ENCODE measurements around the gene RNF208. TPM values are rescaled to one million over a fixed set of nuclear protein-coding genes. Genes with fewer than 3 reads are reported as not detected.
"Not testable (repeated sequence)": the region's sequence is repeated elsewhere in the genome, so short reads cannot be mapped to it uniquely, and the experiment has no call there.

The RNF208 gene
- total RNA-seq, 1 donor from 2014 or later, result not detected

DNA sequence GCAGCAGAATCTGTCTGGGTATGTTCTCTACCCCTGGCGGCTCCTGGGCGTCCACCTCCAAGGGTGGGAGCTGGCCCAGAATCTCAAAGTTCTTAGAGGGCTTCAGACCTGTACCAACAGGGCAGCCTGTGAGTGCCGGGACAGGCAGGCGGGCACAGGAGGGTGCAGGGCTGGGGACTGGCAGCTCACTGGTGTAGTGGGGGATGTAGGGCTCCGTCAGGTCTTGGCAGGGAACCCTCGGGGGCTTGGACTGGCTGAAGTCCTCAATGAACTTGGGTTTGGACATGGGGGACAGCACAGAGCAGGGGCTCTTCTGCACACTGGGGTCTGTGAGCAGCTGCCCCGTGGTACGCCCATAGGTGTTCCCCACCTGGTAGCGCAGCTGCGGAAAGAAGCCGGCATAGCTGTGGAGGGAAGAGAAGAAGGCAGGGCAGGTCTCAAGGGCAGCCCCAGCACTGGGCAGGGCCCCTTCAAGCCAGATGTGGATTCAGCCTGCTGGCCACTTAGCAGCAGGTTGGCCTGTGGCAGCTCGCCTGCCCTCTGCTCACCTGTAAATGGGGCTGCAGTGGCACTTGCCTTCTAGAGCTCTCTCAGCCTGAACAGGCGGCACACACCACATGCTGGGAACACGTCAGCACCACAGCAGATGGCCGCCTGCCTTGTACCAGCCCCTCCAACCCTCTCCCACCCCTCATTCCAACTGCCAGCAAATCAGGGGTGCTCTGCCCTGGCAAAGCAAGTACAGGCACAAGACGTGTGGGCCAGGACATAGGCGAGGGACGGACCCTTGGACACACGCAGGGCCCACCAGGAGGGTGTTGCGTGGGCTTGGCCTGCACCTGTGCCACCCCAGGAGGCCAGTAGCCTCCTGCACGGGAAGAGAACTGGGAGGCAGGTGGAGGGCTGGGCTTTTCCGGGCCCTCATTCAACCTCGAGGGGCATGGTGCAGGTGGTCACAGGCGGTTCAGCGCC, 23.7 kb upstream of the RNF208 start:
- no peak overlapping the region for H3K27ac ChIP-seq (ENCODE audit: low read depth, low read length)
- H3K36me3 ChIP-seq (ENCODE audit: control insufficient read depth in 3 of 3, insufficient read depth in 3 of 3, low read length in 3 of 3), result peaks cover 18 to 24% (median 20%) of the 10 kb centered on the region in 3 donors
- no peaks in the 10 kb centered on the region for H3K9me3 ChIP-seq (ENCODE audit: control insufficient read depth in 3 of 3, low read length in 3 of 3)
- H3K4me1 ChIP-seq (ENCODE audit: control insufficient read depth in 3 of 3, insufficient read depth in 3 of 3, low read length in 3 of 3), result peaks cover 31 to 65% (median 54%) of the 10 kb centered on the region in 3 donors
- peak overlapping the region in 1 of 3 donors; percentile 25 for H3K9ac ChIP-seq (ENCODE audit: low read depth in 1 of 3, low read length in 3 of 3)
- no peak overlapping the region for H3K4me3 ChIP-seq (ENCODE audit: low read length in 3 of 3)
- H3K27me3 ChIP-seq (ENCODE audit: control insufficient read depth in 3 of 3, insufficient read depth in 3 of 3, low read length in 3 of 3), result peaks cover 0 to 2% (median 0%) of the 10 kb centered on the region in 3 donors

DNA sequence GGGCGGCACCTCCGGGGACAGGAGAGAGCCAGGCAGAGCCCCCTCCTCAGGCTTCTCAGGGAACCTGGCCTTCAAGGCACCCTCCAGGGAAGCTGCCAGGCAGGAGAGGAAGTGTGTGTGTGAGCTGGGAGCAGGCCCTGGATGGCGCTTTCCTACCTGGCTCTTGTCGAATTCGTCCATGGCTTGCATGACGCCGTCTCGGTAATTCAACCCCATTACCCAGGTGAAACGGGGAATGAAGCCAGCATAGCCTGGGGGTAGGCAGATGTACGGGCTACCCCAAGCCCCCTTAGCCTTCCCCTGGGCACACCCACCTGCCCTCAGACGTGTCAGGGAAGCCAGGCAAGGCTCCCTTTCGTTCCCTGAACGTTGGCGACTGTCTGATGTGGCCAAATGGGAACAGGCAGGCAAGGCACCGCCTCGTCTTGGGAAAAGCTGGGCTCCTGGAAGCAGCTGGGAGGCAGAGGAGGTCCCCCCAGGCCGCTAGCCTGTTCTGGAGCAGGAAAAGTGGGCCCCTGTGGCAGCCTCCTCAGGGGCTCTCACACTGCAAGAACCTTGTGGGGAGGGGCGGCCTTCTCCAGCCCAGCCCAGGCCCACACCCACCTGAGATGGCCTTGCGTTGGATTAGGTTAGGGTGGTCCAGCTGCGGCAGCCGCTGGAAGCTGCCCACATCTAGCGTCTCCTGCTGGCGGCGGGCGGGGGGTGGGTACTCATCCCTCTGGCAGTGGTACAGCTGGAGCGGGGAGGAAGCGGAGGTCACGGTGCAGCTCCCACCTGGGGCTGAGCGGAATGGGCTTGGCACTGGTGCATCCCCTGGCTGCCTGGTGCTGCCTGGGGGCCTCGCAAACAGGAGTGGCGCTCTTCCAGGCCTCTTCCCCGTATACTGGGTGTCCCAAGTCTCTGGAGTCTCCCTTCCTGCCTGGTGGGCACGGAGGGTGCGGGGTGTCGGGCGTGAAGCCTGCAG, 22.7 kb upstream of the RNF208 start:
- Histone ChIP-seq H3K9me3 (ENCODE audit: control insufficient read depth in 3 of 3, low read length in 3 of 3) (no peaks in the 10 kb centered on the region), H3K4me1 (ENCODE audit: control insufficient read depth in 3 of 3, insufficient read depth in 3 of 3, low read length in 3 of 3) (peaks cover 33 to 59% (median 53%) of the 10 kb centered on the region in 3 donors), H3K36me3 (ENCODE audit: control insufficient read depth in 3 of 3, insufficient read depth in 3 of 3, low read length in 3 of 3) (peaks cover 18 to 24% (median 20%) of the 10 kb centered on the region in 3 donors), H3K4me3 (ENCODE audit: low read length in 3 of 3) (no peak overlapping the region), H3K27ac (ENCODE audit: low read depth, low read length) (no peak overlapping the region), H3K27me3 (ENCODE audit: control insufficient read depth in 3 of 3, insufficient read depth in 3 of 3, low read length in 3 of 3) (peaks cover 0 to 2% (median 0%) of the 10 kb centered on the region in 3 donors), H3K9ac (ENCODE audit: low read depth in 1 of 3, low read length in 3 of 3) (peak overlapping the region in 2 of 3 donors; percentile 8 to 69)

DNA sequence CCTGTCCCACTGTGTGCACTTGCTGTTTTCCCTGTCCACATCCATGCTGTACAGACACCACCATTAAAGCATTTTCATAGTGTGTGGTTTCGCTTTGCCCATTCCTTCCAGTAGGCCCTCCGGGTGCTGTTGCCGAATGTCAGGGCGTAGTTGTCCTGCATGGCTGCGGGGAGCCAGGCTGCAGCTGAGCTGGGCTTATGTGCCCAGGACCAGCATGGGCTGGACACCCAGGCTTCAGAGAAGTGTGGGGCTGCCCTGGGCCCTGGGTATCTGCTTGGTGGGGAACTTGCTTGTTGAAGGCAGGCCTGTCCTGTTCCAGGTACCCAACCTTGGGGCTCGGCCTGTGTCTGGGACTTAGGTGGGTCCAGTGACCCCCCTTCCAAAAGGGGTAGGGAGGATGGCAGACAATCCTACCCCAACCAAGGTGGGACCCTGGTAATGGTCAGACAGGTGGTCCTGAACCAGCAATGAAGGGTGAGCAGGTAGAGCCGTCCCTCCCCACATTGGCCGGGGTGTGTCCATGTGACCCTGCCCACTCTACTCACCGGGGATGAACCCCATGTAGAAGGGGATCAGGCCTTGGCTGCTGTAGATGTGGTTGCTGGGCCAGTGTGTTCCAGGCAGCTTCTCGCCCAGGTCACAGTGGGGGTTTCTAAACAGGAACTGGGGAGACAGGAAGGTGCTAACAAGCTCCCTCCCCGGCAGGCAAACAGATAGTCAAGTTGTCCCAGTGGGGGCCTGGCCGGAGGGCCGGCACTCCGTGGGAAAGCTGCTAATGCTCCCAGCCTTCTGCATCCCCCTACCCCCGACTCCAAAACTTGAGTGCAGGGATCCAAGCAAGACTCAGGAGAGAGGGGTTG, 21.8 kb upstream of the RNF208 start:
- peak overlapping the region; percentile 20 to 69 (median 24) for H3K9ac ChIP-seq (ENCODE audit: low read depth in 1 of 3, low read length in 3 of 3)
- H3K4me1 ChIP-seq (ENCODE audit: control insufficient read depth in 3 of 3, insufficient read depth in 3 of 3, low read length in 3 of 3), result peaks cover 39 to 67% (median 55%) of the 10 kb centered on the region in 3 donors
- H3K27ac ChIP-seq (ENCODE audit: low read depth, low read length), result peak overlapping the region; percentile 7
- peaks cover 18 to 24% (median 20%) of the 10 kb centered on the region in 3 donors for H3K36me3 ChIP-seq (ENCODE audit: control insufficient read depth in 3 of 3, insufficient read depth in 3 of 3, low read length in 3 of 3)
- no peaks in the 10 kb centered on the region for H3K9me3 ChIP-seq (ENCODE audit: control insufficient read depth in 3 of 3, low read length in 3 of 3)
- H3K27me3 ChIP-seq (ENCODE audit: control insufficient read depth in 3 of 3, insufficient read depth in 3 of 3, low read length in 3 of 3), result no peaks in the 10 kb centered on the region
- H3K4me3 ChIP-seq (ENCODE audit: low read length in 3 of 3), result peak overlapping the region in 1 of 3 donors; percentile 17

DNA sequence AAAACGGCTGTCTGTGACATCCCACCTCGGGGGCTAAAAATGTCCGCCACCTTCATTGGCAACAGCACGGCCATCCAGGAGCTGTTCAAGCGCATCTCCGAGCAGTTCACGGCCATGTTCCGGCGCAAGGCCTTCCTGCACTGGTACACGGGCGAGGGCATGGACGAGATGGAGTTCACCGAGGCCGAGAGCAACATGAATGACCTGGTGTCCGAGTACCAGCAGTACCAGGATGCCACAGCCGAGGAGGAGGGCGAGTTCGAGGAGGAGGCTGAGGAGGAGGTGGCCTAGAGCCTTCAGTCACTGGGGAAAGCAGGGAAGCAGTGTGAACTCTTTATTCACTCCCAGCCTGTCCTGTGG, 21.2 kb upstream of the RNF208 start:
- H3K4me1 ChIP-seq (ENCODE audit: control insufficient read depth in 3 of 3, insufficient read depth in 3 of 3, low read length in 3 of 3), result peaks cover 45 to 73% (median 62%) of the 10 kb centered on the region in 3 donors

DNA sequence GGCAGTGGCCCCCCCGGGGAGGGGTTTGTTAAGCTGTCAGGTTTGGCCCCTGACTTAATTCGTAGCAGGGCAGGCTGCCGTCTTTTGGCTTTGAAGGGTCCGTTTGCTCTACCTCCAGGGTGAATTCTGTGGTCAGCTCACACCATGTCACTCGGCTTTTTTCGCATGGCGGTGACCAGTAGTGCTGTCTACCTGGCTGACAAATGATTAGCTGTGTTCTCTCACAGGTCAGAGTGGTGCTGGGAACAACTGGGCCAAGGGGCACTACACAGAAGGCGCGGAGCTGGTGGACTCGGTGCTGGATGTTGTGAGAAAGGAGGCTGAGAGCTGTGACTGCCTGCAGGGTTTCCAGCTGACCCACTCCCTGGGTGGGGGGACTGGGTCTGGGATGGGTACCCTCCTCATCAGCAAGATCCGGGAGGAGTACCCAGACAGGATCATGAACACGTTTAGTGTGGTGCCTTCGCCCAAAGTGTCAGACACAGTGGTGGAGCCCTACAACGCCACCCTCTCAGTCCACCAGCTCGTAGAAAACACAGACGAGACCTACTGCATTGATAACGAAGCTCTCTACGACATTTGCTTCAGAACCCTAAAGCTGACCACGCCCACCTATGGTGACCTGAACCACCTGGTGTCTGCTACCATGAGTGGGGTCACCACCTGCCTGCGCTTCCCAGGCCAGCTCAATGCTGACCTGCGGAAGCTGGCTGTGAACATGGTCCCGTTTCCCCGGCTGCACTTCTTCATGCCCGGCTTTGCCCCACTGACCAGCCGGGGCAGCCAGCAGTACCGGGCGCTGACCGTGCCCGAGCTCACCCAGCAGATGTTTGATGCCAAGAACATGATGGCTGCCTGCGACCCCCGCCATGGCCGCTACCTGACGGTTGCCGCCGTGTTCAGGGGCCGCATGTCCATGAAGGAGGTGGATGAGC, 20.5 kb upstream of the RNF208 start:
- Histone ChIP-seq H3K9me3 (ENCODE audit: control insufficient read depth in 3 of 3, low read length in 3 of 3) (no peaks in the 10 kb centered on the region), H3K4me3 (ENCODE audit: low read length in 3 of 3) (peak overlapping the region; percentile 51 to 83 (median 83)), H3K9ac (ENCODE audit: low read depth in 1 of 3, low read length in 3 of 3) (peak overlapping the region; percentile 88 to 91 (median 90)), H3K27ac (ENCODE audit: low read depth, low read length) (peak overlapping the region; percentile 84), H3K36me3 (ENCODE audit: control insufficient read depth in 3 of 3, insufficient read depth in 3 of 3, low read length in 3 of 3) (peaks cover 18 to 24% (median 20%) of the 10 kb centered on the region in 3 donors), H3K27me3 (ENCODE audit: control insufficient read depth in 3 of 3, insufficient read depth in 3 of 3, low read length in 3 of 3) (no peaks in the 10 kb centered on the region), H3K4me1 (ENCODE audit: control insufficient read depth in 3 of 3, insufficient read depth in 3 of 3, low read length in 3 of 3) (peaks cover 47 to 74% (median 64%) of the 10 kb centered on the region in 3 donors)

More for the DNA sequence above, 21.2 kb upstream of the RNF208 start:
- Histone ChIP-seq H3K36me3 (ENCODE audit: control insufficient read depth in 3 of 3, insufficient read depth in 3 of 3, low read length in 3 of 3) (peaks cover 18 to 24% (median 20%) of the 10 kb centered on the region in 3 donors), H3K27ac (ENCODE audit: low read depth, low read length) (peak overlapping the region; percentile 7), H3K4me3 (ENCODE audit: low read length in 3 of 3) (peak overlapping the region in 1 of 3 donors; percentile 17), H3K9ac (ENCODE audit: low read depth in 1 of 3, low read length in 3 of 3) (peak overlapping the region in 2 of 3 donors; percentile 20 to 90)
- not testable (repeated sequence) for H3K27me3 ChIP-seq (ENCODE audit: control insufficient read depth in 3 of 3, insufficient read depth in 3 of 3, low read length in 3 of 3); H3K9me3 ChIP-seq (ENCODE audit: control insufficient read depth in 3 of 3, low read length in 3 of 3)

DNA sequence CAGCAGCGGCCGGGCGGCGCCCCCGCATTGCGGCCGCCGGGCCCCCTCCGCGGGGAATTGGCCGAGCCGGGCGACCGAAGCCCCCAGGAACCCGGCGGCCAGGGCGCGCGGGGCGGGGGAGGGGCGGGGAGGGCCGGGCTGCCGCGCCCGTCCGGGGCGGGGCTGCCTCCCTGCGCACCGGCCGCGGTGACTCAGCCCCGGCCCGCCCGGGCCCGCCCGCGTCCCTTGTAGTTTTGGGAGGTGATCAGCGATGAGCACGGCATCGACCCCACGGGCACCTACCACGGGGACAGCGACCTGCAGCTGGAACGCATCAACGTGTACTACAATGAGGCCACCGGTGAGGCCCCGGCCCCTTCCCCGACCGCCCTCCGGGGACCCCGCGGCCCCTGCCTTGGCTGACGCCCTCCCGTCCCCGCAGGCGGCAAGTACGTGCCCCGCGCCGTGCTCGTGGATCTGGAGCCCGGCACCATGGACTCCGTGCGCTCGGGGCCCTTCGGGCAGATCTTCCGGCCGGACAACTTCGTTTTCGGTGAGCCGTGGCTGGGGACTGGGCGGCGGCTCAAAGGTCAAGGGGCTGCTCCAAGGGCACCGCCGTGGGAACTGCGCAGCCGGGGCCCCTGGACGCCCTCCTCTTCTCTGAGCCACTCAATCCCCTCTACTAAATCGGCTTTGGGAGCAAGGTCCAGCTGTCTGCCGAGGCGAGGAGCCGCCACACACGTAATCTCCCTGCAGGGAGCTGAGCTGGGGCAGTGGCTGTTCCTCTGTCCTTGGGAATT, 19.6 kb upstream of the RNF208 start:
- peaks cover 18 to 24% (median 20%) of the 10 kb centered on the region in 3 donors for H3K36me3 ChIP-seq (ENCODE audit: control insufficient read depth in 3 of 3, insufficient read depth in 3 of 3, low read length in 3 of 3)
- H3K9ac ChIP-seq (ENCODE audit: low read depth in 1 of 3, low read length in 3 of 3), result peak overlapping the region; percentile 88 to 91 (median 90)
- peak overlapping the region; percentile 51 to 83 (median 83) for H3K4me3 ChIP-seq (ENCODE audit: low read length in 3 of 3)
- H3K27ac ChIP-seq (ENCODE audit: low read depth, low read length), result peak overlapping the region; percentile 84
- no peaks in the 10 kb centered on the region for H3K27me3 ChIP-seq (ENCODE audit: control insufficient read depth in 3 of 3, insufficient read depth in 3 of 3, low read length in 3 of 3)
- peaks cover 55 to 74% (median 65%) of the 10 kb centered on the region in 3 donors for H3K4me1 ChIP-seq (ENCODE audit: control insufficient read depth in 3 of 3, insufficient read depth in 3 of 3, low read length in 3 of 3)
- H3K9me3 ChIP-seq (ENCODE audit: control insufficient read depth in 3 of 3, low read length in 3 of 3), result no peaks in the 10 kb centered on the region

DNA sequence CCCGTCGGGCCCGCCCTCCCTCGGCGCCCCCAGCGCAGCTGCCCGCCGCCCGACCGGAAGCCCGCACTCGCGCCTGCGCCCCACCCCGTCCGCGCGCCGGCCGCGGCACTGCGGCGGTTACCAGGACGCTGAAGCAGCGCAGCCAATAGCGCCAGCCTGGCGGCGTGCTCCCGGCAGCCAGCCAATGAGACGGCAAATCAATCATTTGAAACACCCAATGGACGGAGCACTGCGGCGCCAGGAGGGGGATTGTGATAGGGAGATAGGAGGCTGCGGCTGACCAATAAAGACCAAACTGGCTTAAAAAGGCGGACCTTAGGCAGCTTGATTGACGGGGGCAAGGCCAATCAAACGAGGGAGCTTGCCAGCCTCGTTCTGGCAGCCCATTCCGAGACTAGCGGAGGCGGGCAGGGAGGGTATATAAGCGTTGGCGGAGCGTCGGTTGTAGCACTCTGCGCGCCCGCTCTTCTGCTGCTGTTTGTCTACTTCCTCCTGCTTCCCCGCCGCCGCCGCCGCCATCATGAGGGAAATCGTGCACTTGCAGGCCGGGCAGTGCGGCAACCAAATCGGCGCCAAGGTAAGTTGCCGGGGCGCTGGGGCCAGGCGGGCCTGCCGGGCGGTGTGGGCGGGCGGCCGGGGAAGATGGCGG, 18.9 kb upstream of the RNF208 start, which contains the start of gene TUBB4B:
TSS of gene TUBB4B (plus strand) at position 447 of the 649 bp plus-strand sequence. CDS start at position 521, 74 bp downstream.
- H3K4me1 ChIP-seq (ENCODE audit: control insufficient read depth in 3 of 3, insufficient read depth in 3 of 3, low read length in 3 of 3), result peaks cover 62 to 77% (median 68%) of the 10 kb centered on the region in 3 donors
- peak within 1 kb of the TSS; percentile 60 to 83 (median 83) for H3K4me3 ChIP-seq (ENCODE audit: low read length in 3 of 3)
- H3K9ac ChIP-seq (ENCODE audit: low read depth in 1 of 3, low read length in 3 of 3), result peak within 1 kb of the TSS; percentile 88 to 91 (median 90)
- no peaks in the 10 kb centered on the region for H3K9me3 ChIP-seq (ENCODE audit: control insufficient read depth in 3 of 3, low read length in 3 of 3)
- no peaks in the 10 kb centered on the region for H3K27me3 ChIP-seq (ENCODE audit: control insufficient read depth in 3 of 3, insufficient read depth in 3 of 3, low read length in 3 of 3)
- H3K36me3 ChIP-seq (ENCODE audit: control insufficient read depth in 3 of 3, insufficient read depth in 3 of 3, low read length in 3 of 3), result peaks cover 18 to 24% (median 20%) of the 10 kb centered on the region in 3 donors
- H3K27ac ChIP-seq (ENCODE audit: low read depth, low read length), result peak within 1 kb of the TSS; percentile 95
